Activated naive CD8-positive, alpha-beta T cell treated with anti-CD3 and anti-CD28 coated beads, Interleukin-2, amount 10 ng/mL, durations not matched to agents 7 days and 5 days (primary cell): ENCODE data around the gene LRRC4. TPM values are rescaled to one million over a fixed set of nuclear protein-coding genes. Genes with fewer than 3 reads are reported as not detected.

Experiments
- ATAC-seq: fragments of 150-1000 bp; cut with Tn5 transposase; one replicate; pipeline ENCODE4 v1.10.0; 2021; ENCODE audit warnings: low read depth, moderate library complexity
- POLR2A ChIA-PET: fragments of 350-600 bp; sonication (Branson Sonifier 250); formaldehyde crosslinking; loops from one replicate; lab custom pipeline; 2021; ENCODE audit warnings: antibody characterized with exemption; lab: Charles Lee
- DNase-seq: peaks from one replicate; pipeline ENCODE4 v3.0.0; 2021
- H3K27ac Mint-ChIP-seq: one replicate; pipeline ENCODE4 v1.8.0; 2022; ENCODE audit warnings: mild to moderate bottlenecking, mixed read lengths
- H3K27me3 Mint-ChIP-seq: one replicate; pipeline ENCODE4 v1.8.0; 2022; ENCODE audit warnings: mild to moderate bottlenecking, moderate library complexity, mixed read lengths
- H3K36me3 Mint-ChIP-seq: one replicate; pipeline ENCODE4 v1.8.0; 2021; ENCODE audit warnings: mild to moderate bottlenecking, mixed read lengths
- H3K4me1 Mint-ChIP-seq: one replicate; pipeline ENCODE4 v1.8.0; 2021; ENCODE audit warnings: mixed read lengths
- H3K4me3 Mint-ChIP-seq: one replicate; pipeline ENCODE4 v1.8.0; 2022; ENCODE audit warnings: mild to moderate bottlenecking, moderate library complexity, mixed read lengths
- H3K9me3 Mint-ChIP-seq: one replicate; pipeline ENCODE4 v1.8.0; 2021; ENCODE audit warnings: mixed read lengths
- total RNA-seq, 2 experiments: library from RNA; stranded (reverse); gene quantifications; one replicate each; pipeline ENCODE4 v1.2.3, GENCODE V29; 2021

Gene LRRC4
- total RNA-seq, 2 experiments from 2014 or later = 0.11 TPM; not detected in 1

- ATAC-seq = no peak
Measured at GRCh38 chr7:128020159-128020558, 11.1 kb downstream of the LRRC4 start.

GRCh38 chr7:128019288-128019687, 11.9 kb downstream of the LRRC4 start:
- H3K4me1 Mint-ChIP-seq = peaks cover 7% of the 10 kb centered on the region
- POLR2A ChIA-PET = no interaction called here
- H3K9me3 Mint-ChIP-seq = no peaks in the 10 kb centered on the region
- H3K36me3 Mint-ChIP-seq = peaks cover 4% of the 10 kb centered on the region
- no peaks in the 10 kb centered on the region for H3K27me3 Mint-ChIP-seq
- H3K27ac Mint-ChIP-seq = no peak overlapping the region
- no peak for ATAC-seq
- DNase-seq = no peak
- H3K4me3 Mint-ChIP-seq = no peak overlapping the region

More at GRCh38 chr7:128020159-128020558, 11.1 kb downstream of the LRRC4 start:
- Mint-ChIP-seq H3K9me3 (no peaks in the 10 kb centered on the region), H3K4me1 (peaks cover 9% of the 10 kb centered on the region), H3K4me3 (no peak overlapping the region), H3K27ac (no peak overlapping the region), H3K36me3 (peaks cover 4% of the 10 kb centered on the region), H3K27me3 (no peaks in the 10 kb centered on the region)
- POLR2A ChIA-PET = no interaction called here
- DNase-seq = no peak

- Mint-ChIP-seq H3K4me1 (peaks cover 7% of the 10 kb centered on the region), H3K4me3 (no peak overlapping the region), H3K27me3 (no peaks in the 10 kb centered on the region), H3K36me3 (peaks cover 5% of the 10 kb centered on the region), H3K27ac (no peak overlapping the region), H3K9me3 (no peaks in the 10 kb centered on the region)
- DNase-seq = no peak
- POLR2A ChIA-PET = no interaction called here
- ATAC-seq = no peak
Measured at GRCh38 chr7:128017862-128018845, 13.1 kb downstream of the LRRC4 start.

- Mint-ChIP-seq H3K4me1 (peaks cover 7% of the 10 kb centered on the region), H3K9me3 (no peaks in the 10 kb centered on the region), H3K27me3 (no peaks in the 10 kb centered on the region), H3K27ac (no peak overlapping the region), H3K4me3 (no peak overlapping the region), H3K36me3 (peaks cover 6% of the 10 kb centered on the region)
- DNase-seq (no peak), ATAC-seq (no peak)
- POLR2A ChIA-PET = no interaction called here
Measured at GRCh38 chr7:128017460-128017859, 13.8 kb downstream of the LRRC4 start.

GRCh38 chr7:128014811-128015210, 16.4 kb downstream of the LRRC4 start:
- POLR2A ChIA-PET = no interaction called here
- H3K36me3 Mint-ChIP-seq = peaks cover 3% of the 10 kb centered on the region
- no peaks in the 10 kb centered on the region for H3K27me3 Mint-ChIP-seq
- peaks cover 3% of the 10 kb centered on the region for H3K4me1 Mint-ChIP-seq
- no peak for DNase-seq
- no peak overlapping the region for H3K4me3 Mint-ChIP-seq
- no peaks in the 10 kb centered on the region for H3K9me3 Mint-ChIP-seq
- ATAC-seq = no peak
- no peak overlapping the region for H3K27ac Mint-ChIP-seq

- H3K36me3 Mint-ChIP-seq = peaks cover 3% of the 10 kb centered on the region
- DNase-seq (no peak), ATAC-seq (no peak)
- no peak overlapping the region for H3K4me3 Mint-ChIP-seq
- no peaks in the 10 kb centered on the region for H3K9me3 Mint-ChIP-seq
- H3K27ac Mint-ChIP-seq = no peak overlapping the region
- POLR2A ChIA-PET = no interaction called here
- no peaks in the 10 kb centered on the region for H3K4me1 Mint-ChIP-seq
- no peaks in the 10 kb centered on the region for H3K27me3 Mint-ChIP-seq
Measured at GRCh38 chr7:128011131-128011661, 20.0 kb downstream of the LRRC4 start.

- Mint-ChIP-seq H3K27me3 (no peaks in the 10 kb centered on the region), H3K4me3 (no peak overlapping the region), H3K9me3 (no peaks in the 10 kb centered on the region), H3K4me1 (no peaks in the 10 kb centered on the region), H3K27ac (no peak overlapping the region), H3K36me3 (peaks cover 3% of the 10 kb centered on the region)
- POLR2A ChIA-PET = no interaction called here
- ATAC-seq (no peak), DNase-seq (no peak)
Measured at GRCh38 chr7:128010391-128011127, 20.7 kb downstream of the LRRC4 start.

- Mint-ChIP-seq H3K27me3 (no peaks in the 10 kb centered on the region), H3K4me3 (no peak overlapping the region), H3K27ac (no peak overlapping the region), H3K4me1 (peaks cover 5% of the 10 kb centered on the region), H3K9me3 (no peaks in the 10 kb centered on the region), H3K36me3 (peaks cover 6% of the 10 kb centered on the region)
- POLR2A ChIA-PET = no interaction called here
- DNase-seq = no peak
- ATAC-seq = no peak
Measured at GRCh38 chr7:128008744-128009143, 22.5 kb downstream of the LRRC4 start.

GRCh38 chr7:128008141-128008540, 23.1 kb downstream of the LRRC4 start:
- peaks cover 5% of the 10 kb centered on the region for H3K36me3 Mint-ChIP-seq
- DNase-seq (no peak), ATAC-seq (no peak)
- H3K4me3 Mint-ChIP-seq = no peak overlapping the region
- no peak overlapping the region for H3K27ac Mint-ChIP-seq
- POLR2A ChIA-PET = no interaction called here
- H3K27me3 Mint-ChIP-seq = no peaks in the 10 kb centered on the region
- peaks cover 10% of the 10 kb centered on the region for H3K4me1 Mint-ChIP-seq
- H3K9me3 Mint-ChIP-seq = no peaks in the 10 kb centered on the region

GRCh38 chr7:128007303-128007680, 23.9 kb downstream of the LRRC4 start:
- peaks cover 2% of the 10 kb centered on the region for H3K36me3 Mint-ChIP-seq
- peaks cover 10% of the 10 kb centered on the region for H3K4me1 Mint-ChIP-seq
- DNase-seq = no peak
- H3K4me3 Mint-ChIP-seq = no peak overlapping the region
- no peak overlapping the region for H3K27ac Mint-ChIP-seq
- H3K9me3 Mint-ChIP-seq = no peaks in the 10 kb centered on the region
- no peaks in the 10 kb centered on the region for H3K27me3 Mint-ChIP-seq
- no peak for ATAC-seq
- POLR2A ChIA-PET = no interaction called here

- ATAC-seq (no peak), DNase-seq (no peak)
- H3K27ac Mint-ChIP-seq = no peak overlapping the region
- no peak overlapping the region for H3K4me3 Mint-ChIP-seq
- POLR2A ChIA-PET = no interaction called here
- peaks cover 2% of the 10 kb centered on the region for H3K36me3 Mint-ChIP-seq
- no peaks in the 10 kb centered on the region for H3K9me3 Mint-ChIP-seq
- H3K4me1 Mint-ChIP-seq = peaks cover 10% of the 10 kb centered on the region
- no peaks in the 10 kb centered on the region for H3K27me3 Mint-ChIP-seq
Measured at GRCh38 chr7:128006550-128007302, 24.5 kb downstream of the LRRC4 start.

- peaks cover 5% of the 10 kb centered on the region for H3K36me3 Mint-ChIP-seq
- no peak overlapping the region for H3K4me3 Mint-ChIP-seq
- no peaks in the 10 kb centered on the region for H3K27me3 Mint-ChIP-seq
- no peak for DNase-seq
- POLR2A ChIA-PET = no interaction called here
- H3K27ac Mint-ChIP-seq = no peak overlapping the region
- no peak for ATAC-seq
- H3K9me3 Mint-ChIP-seq = no peaks in the 10 kb centered on the region
- H3K4me1 Mint-ChIP-seq = peaks cover 12% of the 10 kb centered on the region
Measured at GRCh38 chr7:128005759-128006159, 25.5 kb downstream of the LRRC4 start.

GRCh38 chr7:128005117-128005516, 26.1 kb downstream of the LRRC4 start:
- Mint-ChIP-seq H3K27me3 (no peaks in the 10 kb centered on the region), H3K36me3 (peaks cover 5% of the 10 kb centered on the region), H3K4me3 (no peak overlapping the region), H3K4me1 (peaks cover 13% of the 10 kb centered on the region), H3K27ac (no peak overlapping the region), H3K9me3 (no peaks in the 10 kb centered on the region)
- ATAC-seq (no peak), DNase-seq (no peak)
- POLR2A ChIA-PET = no interaction called here
